Mucosa of descending colon (tissue), 3 donors: ENCODE data around the gene TBX6. TPM values are rescaled to one million over a fixed set of nuclear protein-coding genes. Genes with fewer than 3 reads are reported as not detected.

Experiments used
- ATAC-seq: fragments of 200-7000 bp; cut with Tn5 transposase; one replicate; pipeline ENCODE4 v1.9.1; 2020; ENCODE audit warnings: mild to moderate bottlenecking, moderate library complexity
- DNase-seq, 3 donors: peaks; one replicate each; pipeline ENCODE4 v3.0.0-alpha.2; 2020
- H3K36me3 ChIP-seq: fragments of 200-600 bp; one replicate; pipeline ENCODE4 v1.8.0; 2021; ENCODE audit warnings: low read depth, mild to moderate bottlenecking
- H3K4me1 ChIP-seq: fragments of 200-600 bp; one replicate; pipeline ENCODE4 v1.8.0; 2021; ENCODE audit warnings: low read depth, mild to moderate bottlenecking
- H3K4me3 ChIP-seq: fragments of 200-600 bp; one replicate; pipeline ENCODE4 v1.8.0; 2021; ENCODE audit warnings: mild to moderate bottlenecking
- H3K9me3 ChIP-seq: fragments of 200-600 bp; one replicate; pipeline ENCODE4 v1.8.0; 2021; ENCODE audit warnings: mild to moderate bottlenecking
- CTCF ChIP-seq: fragments of 200-600 bp; IDR thresholded peaks from one replicate; pipeline ENCODE4 v1.8.0; 2022; ENCODE audit warnings: antibody characterized with exemption, mild to moderate bottlenecking
- intact Hi-C, 2 donors: fragments of 100-400 bp; cut with DNase I in 1 of 2; cut with micrococcal nuclease in 1 of 2; formaldehyde crosslinking; loops; one replicate each; pipeline versions ENCODE4 v1.11.0 to v1.11.1; 2022; cut with DNase I, micrococcal nuclease
- total RNA-seq, 3 donors: library from RNA; stranded (reverse); fragmentation: NEBNext Ultra II Directional in 2 of 3; extraction: Animal tissue kit (Norgen Biotek cat#: 25700) in 2 of 3; gene quantifications; one replicate each; pipeline versions ENCODE4 v1.2.1 to v1.2.4, GENCODE V29; 2021 to 2023
- donor health status: DM: no; HTN: no; CAD: no; lungs with moderate emphysema.
- donor health status: DM: no; HTN: no; CAD: no.
- donor health status: DM: no; HTN: yes; CAD: no.

Gene TBX6
- total RNA-seq, 3 donors from 2014 or later = 0.63 to 1.9 (median 0.90) TPM

- H3K4me3 ChIP-seq = no peak overlapping the region
- ATAC-seq = no peak
- H3K4me1 ChIP-seq = peaks cover 7% of the 10 kb centered on the region
- H3K36me3 ChIP-seq = no peaks in the 10 kb centered on the region
- DNase-seq = peak in 1 of 3 donors; percentile 44
- H3K9me3 ChIP-seq = no peaks in the 10 kb centered on the region
- no peak for TF ChIP-seq CTCF
- intact Hi-C loops = no loop called here
Observed at GRCh38 chr16:30054451-30054850, 37.3 kb downstream of the TBX6 start.

GRCh38 chr16:30053376-30054015 is 38.2 kb downstream of the TBX6 start:
- peak overlapping the region; percentile 13 for H3K4me3 ChIP-seq
- no peaks in the 10 kb centered on the region for H3K9me3 ChIP-seq
- no peaks in the 10 kb centered on the region for H3K36me3 ChIP-seq
- intact Hi-C loops = no loop called here
- DNase-seq (no peak), ATAC-seq (peak; percentile 8)
- TF ChIP-seq CTCF = no peak
- peaks cover 7% of the 10 kb centered on the region for H3K4me1 ChIP-seq

- peak overlapping the region; percentile 13 for H3K4me3 ChIP-seq
- H3K9me3 ChIP-seq = no peaks in the 10 kb centered on the region
- ATAC-seq (peak; percentile 97), DNase-seq (peak; percentile 95 to 96 (median 96))
- peaks cover 7% of the 10 kb centered on the region for H3K4me1 ChIP-seq
- intact Hi-C loops = no loop called here
- no peak for TF ChIP-seq CTCF
- H3K36me3 ChIP-seq = no peaks in the 10 kb centered on the region
Observed at GRCh38 chr16:30052671-30053372, 38.9 kb downstream of the TBX6 start.

- Histone ChIP-seq H3K9me3 (no peaks in the 10 kb centered on the region), H3K4me3 (no peak overlapping the region), H3K4me1 (peaks cover 7% of the 10 kb centered on the region), H3K36me3 (no peaks in the 10 kb centered on the region)
- ATAC-seq (no peak), DNase-seq (peak in 1 of 3 donors; percentile 3)
- intact Hi-C loops = no loop called here
- no peak for TF ChIP-seq CTCF
Observed at GRCh38 chr16:30051518-30051917, 40.2 kb downstream of the TBX6 start.

- DNase-seq (peak in 1 of 3 donors; percentile 28), ATAC-seq (no peak)
- intact Hi-C loops = no loop called here
- H3K9me3 ChIP-seq = no peaks in the 10 kb centered on the region
- TF ChIP-seq CTCF = no peak
- H3K4me1 ChIP-seq = peaks cover 7% of the 10 kb centered on the region
- no peaks in the 10 kb centered on the region for H3K36me3 ChIP-seq
- no peak overlapping the region for H3K4me3 ChIP-seq
Observed at GRCh38 chr16:30049871-30050270, 41.9 kb downstream of the TBX6 start.
